HG02884 (cell line): ENCODE results near the gene ERCC1.

ENCODE experiments used
- ATAC-seq: cut with Tn5 transposase; IDR thresholded peaks from one replicate; pipeline ENCODE4 v1.9.1; 2021; ENCODE audit warnings: mild to moderate bottlenecking, moderate library complexity; ENCODE audit not compliant: unreplicated experiment

The ERCC1 gene

GRCh38 chr19:45370410-45371204 is 53.1 kb downstream of the ERCC1 start, which contains the start of gene ERCC2:
TSS of gene ERCC2 (minus strand) at chr19:45370573. CDS start at chr19:45370540, 33 bp downstream.
- peak; percentile 92 for ATAC-seq

DNA sequence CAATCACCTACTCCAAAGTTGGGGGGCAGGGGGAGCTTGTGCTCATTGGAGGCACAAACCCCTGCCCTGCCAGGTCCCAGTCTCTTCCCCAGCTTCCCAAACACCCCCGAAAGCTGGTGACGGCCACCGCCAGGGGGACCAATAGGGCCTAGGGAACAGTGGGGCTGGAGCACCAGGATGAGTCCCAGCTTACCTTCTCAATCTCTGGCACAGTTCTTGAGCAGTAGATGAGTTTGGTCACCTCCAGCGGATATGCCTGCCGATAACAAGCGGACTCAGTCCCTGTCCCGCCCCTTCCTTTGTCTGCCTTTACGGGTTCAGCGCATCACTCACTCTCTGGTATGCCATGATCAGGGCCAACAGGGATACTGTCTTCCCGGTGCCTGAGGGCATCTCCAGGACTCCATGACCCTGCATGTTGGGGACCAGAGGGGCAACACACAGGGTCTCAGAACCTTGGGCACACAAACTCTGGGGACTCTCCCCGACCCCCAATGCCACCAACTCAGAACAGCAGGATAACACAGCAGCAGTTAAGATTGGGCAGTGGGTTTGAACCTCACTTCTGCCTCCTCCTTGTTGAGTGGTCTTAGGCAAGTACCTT is 54.9 kb downstream of the ERCC1 start:
- no peak for ATAC-seq

GRCh38 chr19:45368127-45368526 is 55.6 kb downstream of the ERCC1 start:
- no peak for ATAC-seq

- ATAC-seq, result no peak
Measured at GRCh38 chr19:45364696-45365095, 59.0 kb downstream of the ERCC1 start.

DNA sequence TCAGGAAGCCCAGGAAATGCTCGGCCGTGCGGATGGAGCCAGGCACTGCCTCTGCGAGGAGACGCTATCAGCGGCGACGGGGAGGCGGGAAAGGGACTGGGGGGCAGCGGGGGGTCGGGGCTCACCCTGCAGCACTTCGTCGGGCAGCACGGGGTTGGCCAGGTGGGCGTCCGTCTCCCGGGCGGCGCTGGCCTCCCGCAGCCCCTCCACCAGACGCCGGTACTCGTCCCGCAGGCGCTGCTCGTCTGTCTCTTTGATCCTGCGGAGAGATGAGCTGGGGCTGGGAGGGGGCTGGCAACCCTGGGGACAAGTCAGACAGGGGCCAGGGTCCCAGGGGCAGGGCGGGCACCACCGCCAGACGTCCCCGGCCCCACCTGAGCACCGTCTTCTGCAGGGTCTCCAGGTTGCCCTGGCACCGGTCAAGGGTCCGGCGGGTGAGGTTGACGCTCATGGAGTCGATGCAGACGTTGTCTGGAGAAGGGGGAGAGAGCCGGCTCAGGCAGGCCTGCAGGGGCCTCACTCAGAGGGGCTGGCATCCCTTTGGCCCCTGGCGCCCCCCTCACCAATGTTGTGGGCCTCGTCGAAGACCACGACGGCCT is 59.8 kb downstream of the ERCC1 start:
- no peak for ATAC-seq

DNA sequence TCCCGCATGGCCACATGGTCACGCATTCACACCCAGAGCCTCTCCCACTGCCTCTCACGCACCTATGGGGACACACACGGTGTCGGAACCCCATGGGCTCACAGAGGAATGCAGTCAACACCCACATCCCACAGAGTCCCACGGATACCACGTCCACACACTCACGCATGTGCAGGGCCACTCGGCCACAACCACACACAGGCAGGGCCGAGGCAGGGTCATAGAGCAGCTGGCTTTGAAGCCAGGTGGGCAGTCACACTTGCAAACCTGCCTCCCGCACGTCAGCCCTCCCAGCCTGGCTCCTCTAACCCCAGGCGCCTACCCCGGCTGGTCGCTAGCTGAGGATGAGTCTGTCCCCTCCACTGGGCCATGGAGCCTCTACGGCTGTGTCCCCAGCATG is 61.4 kb downstream of the ERCC1 start:
- ATAC-seq, result no peak

GRCh38 chr19:45361608-45362007 is 62.1 kb downstream of the ERCC1 start:
- ATAC-seq, result no peak

DNA sequence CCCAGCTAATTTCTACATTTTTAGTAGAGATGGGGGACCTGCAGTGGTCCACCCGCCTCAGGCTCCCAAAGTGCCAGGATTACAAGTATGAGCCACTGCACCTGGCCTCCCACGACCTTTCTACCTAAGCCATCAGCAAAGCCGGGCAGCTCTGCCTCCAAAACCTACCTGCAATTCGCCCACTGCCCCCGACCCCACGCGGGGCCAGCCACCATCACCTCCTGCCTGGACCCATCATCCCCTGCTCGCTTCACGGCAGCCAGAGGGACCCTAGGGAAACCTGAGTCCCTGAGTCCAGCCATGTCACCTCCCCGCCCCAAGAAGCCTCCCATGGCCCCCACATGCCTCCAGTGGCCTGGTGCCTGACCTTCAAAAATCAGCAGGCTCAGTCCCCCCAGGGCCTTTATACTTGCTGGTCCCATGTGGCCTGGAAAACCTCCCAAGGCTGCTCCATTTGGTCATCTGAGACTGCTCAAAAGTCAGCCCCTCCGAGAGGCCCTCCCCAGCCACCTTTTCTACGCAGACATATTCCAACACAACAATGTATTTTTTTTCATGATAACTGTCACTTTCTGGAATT is 65.4 kb downstream of the ERCC1 start:
- ATAC-seq, result no peak

- ATAC-seq, result no peak
Measured at GRCh38 chr19:45357445-45357783, 66.3 kb downstream of the ERCC1 start.
